ENCODE results near the gene FST. TPM values are rescaled to one million over a fixed set of nuclear protein-coding genes. Genes with fewer than 3 reads are reported as not detected.

FST gene
- total RNA-seq, 6 experiments from 2014 or later = 14.2 to 92.1 (median 82.2) TPM

DNA sequence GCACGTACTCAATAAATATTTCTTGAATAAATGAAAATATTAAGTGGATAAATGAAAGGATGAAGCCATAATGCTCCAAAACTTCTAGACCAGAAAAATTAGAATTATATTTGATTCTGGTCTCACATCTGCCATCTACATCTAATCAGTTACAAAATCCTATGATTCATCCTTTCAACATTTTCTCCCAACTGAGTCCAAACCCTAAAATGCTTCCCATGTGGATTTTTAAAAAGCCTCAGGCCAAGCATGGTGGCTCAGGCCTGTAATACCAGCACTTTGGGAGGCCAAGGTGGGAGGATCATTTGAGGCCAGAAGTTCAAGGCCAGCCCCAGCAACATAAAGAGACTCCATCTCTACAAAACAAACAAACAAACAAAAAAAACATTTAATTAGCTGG lies 31.6 kb upstream of the FST start:
- TF ChIP-seq, protein P1, sequence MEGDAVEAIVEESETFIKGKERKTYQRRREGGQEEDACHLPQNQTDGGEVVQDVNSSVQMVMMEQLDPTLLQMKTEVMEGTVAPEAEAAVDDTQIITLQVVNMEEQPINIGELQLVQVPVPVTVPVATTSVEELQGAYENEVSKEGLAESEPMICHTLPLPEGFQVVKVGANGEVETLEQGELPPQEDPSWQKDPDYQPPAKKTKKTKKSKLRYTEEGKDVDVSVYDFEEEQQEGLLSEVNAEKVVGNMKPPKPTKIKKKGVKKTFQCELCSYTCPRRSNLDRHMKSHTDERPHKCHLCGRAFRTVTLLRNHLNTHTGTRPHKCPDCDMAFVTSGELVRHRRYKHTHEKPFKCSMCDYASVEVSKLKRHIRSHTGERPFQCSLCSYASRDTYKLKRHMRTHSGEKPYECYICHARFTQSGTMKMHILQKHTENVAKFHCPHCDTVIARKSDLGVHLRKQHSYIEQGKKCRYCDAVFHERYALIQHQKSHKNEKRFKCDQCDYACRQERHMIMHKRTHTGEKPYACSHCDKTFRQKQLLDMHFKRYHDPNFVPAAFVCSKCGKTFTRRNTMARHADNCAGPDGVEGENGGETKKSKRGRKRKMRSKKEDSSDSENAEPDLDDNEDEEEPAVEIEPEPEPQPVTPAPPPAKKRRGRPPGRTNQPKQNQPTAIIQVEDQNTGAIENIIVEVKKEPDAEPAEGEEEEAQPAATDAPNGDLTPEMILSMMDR (IDR thresholded peaks at IDR 0.05) = no peak
- H3K27ac Mint-ChIP-seq = no peak overlapping the region
- no peak for DNase-seq

GRCh38 chr5:53453898-53454718 lies 26.3 kb upstream of the FST start:
- peaks cover 13% of the 10 kb centered on the region for H3K27me3 Mint-ChIP-seq (ENCODE audit: insufficient read depth)
- no peak for DNase-seq
- peaks cover 4% of the 10 kb centered on the region; the same call in 1 of the 2 replicates for H3K36me3 Mint-ChIP-seq (ENCODE audit: low read depth)
- H3K9me3 Mint-ChIP-seq = peaks cover 3% of the 10 kb centered on the region; the same call in 1 of the 2 replicates
- no peak overlapping the region for H3K4me3 Mint-ChIP-seq
- TF ChIP-seq, protein P1 (IDR thresholded peaks at IDR 0.05) = no peak
- peaks cover 9% of the 10 kb centered on the region for H3K4me1 Mint-ChIP-seq (ENCODE audit: low read depth)
- H3K27ac Mint-ChIP-seq = no peak overlapping the region

More for the DNA sequence above, 31.6 kb upstream of the FST start:
- no peak overlapping the region for H3K4me3 Mint-ChIP-seq
- H3K36me3 Mint-ChIP-seq (ENCODE audit: low read depth) = no peaks in the 10 kb centered on the region
- peaks cover 25% of the 10 kb centered on the region for H3K4me1 Mint-ChIP-seq (ENCODE audit: low read depth)
- H3K27me3 Mint-ChIP-seq (ENCODE audit: insufficient read depth) = no peaks in the 10 kb centered on the region
- no peaks in the 10 kb centered on the region for H3K9me3 Mint-ChIP-seq

- Mint-ChIP-seq H3K4me1 (ENCODE audit: low read depth) (peaks cover 6% of the 10 kb centered on the region), H3K27me3 (ENCODE audit: insufficient read depth) (peaks cover 13% of the 10 kb centered on the region), H3K36me3 (ENCODE audit: low read depth) (peaks cover 8% of the 10 kb centered on the region; the same call in 1 of the 2 replicates), H3K27ac (no peak overlapping the region), H3K4me3 (no peak overlapping the region), H3K9me3 (peaks cover 5% of the 10 kb centered on the region; the same call in 1 of the 2 replicates)
- TF ChIP-seq, protein P1 (IDR thresholded peaks at IDR 0.05) = no peak
- DNase-seq = no peak
Observed at GRCh38 chr5:53454719-53455000, 25.8 kb upstream of the FST start.

GRCh38 chr5:53456366-53456765 lies 24.1 kb upstream of the FST start:
- TF ChIP-seq, protein P1 (IDR thresholded peaks at IDR 0.05) = no peak
- H3K9me3 Mint-ChIP-seq = peaks cover 5% of the 10 kb centered on the region; the same call in 1 of the 2 replicates
- DNase-seq = no peak
- H3K36me3 Mint-ChIP-seq (ENCODE audit: low read depth) = peaks cover 8% of the 10 kb centered on the region; the same call in 1 of the 2 replicates
- H3K4me1 Mint-ChIP-seq (ENCODE audit: low read depth) = peaks cover 6% of the 10 kb centered on the region; the same call in 1 of the 2 replicates
- no peak overlapping the region for H3K27ac Mint-ChIP-seq
- H3K4me3 Mint-ChIP-seq = no peak overlapping the region
- H3K27me3 Mint-ChIP-seq (ENCODE audit: insufficient read depth) = peaks cover 13% of the 10 kb centered on the region

GRCh38 chr5:53463909-53464621 lies 16.4 kb upstream of the FST start:
- Mint-ChIP-seq H3K4me1 (ENCODE audit: low read depth) (peaks cover 4% of the 10 kb centered on the region), H3K27me3 (ENCODE audit: insufficient read depth) (no peaks in the 10 kb centered on the region; the same call in 1 of the 2 replicates), H3K36me3 (ENCODE audit: low read depth) (peaks cover 5% of the 10 kb centered on the region; the same call in 1 of the 2 replicates), H3K9me3 (peaks cover 3% of the 10 kb centered on the region; the same call in 1 of the 2 replicates), H3K4me3 (no peak overlapping the region), H3K27ac (no peak overlapping the region)
- TF ChIP-seq, protein P1 (IDR thresholded peaks at IDR 0.05) = no peak
- DNase-seq = no peak

Data from HFFc6 (cell line).